HG03108 (cell line): ENCODE results near the gene FECH.
"Not testable (repeated sequence)": the region's sequence is repeated elsewhere in the genome, so short reads cannot be mapped to it uniquely, and the experiment has no call there.

ENCODE experiments used
- ATAC-seq: cut with Tn5 transposase; IDR thresholded peaks from one replicate; pipeline ENCODE4 v1.9.1; 2021; ENCODE audit warnings: moderate library complexity; ENCODE audit not compliant: unreplicated experiment

FECH gene, protein sequence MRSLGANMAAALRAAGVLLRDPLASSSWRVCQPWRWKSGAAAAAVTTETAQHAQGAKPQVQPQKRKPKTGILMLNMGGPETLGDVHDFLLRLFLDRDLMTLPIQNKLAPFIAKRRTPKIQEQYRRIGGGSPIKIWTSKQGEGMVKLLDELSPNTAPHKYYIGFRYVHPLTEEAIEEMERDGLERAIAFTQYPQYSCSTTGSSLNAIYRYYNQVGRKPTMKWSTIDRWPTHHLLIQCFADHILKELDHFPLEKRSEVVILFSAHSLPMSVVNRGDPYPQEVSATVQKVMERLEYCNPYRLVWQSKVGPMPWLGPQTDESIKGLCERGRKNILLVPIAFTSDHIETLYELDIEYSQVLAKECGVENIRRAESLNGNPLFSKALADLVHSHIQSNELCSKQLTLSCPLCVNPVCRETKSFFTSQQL

DNA sequence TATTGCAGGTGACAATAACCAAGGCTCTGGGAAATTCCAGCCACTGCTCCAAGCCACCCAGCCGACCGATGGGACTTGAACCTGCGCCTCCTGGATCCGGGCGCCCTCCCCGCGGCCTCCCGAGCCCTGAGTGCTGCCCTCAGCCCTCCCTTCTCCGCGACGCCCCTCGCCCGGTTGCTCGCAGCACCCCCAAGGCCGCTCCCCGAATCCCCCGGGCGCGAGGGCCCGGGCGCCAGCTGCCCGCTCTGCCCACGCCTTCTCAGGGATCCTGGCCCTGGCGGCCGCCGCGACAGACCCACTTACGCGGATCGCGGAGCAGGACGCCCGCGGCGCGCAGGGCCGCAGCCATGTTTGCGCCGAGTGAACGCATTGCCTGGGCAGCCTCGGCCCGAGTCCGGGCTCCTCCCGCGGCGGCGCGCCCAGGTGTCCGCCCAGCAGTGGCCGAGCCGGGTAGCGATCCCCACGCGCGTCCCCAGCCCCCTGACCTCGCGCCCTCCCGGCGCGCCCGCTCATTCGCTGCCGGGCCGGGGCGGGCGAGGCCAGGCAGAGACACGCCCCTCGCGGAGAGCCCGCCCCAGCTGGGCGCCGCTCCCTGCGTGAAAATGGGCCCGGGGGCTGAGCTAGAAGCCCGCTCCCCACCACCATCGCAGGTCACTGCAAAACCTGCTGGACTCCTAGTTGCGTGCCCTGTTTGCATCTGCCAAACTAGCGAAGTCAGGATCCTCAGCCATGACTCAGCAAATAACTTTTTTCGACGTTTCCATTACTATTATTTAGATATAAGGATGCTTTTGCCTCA, at the start of gene FECH:
FECH (minus strand) TSS at position 452 of the 799 bp plus-strand sequence; CDS start at position 370, 82 bp downstream.
- ATAC-seq: peak; percentile 94

GRCh38 chr18:57635003-57635822, 48.7 kb upstream of the FECH start:
- ATAC-seq: no peak

DNA sequence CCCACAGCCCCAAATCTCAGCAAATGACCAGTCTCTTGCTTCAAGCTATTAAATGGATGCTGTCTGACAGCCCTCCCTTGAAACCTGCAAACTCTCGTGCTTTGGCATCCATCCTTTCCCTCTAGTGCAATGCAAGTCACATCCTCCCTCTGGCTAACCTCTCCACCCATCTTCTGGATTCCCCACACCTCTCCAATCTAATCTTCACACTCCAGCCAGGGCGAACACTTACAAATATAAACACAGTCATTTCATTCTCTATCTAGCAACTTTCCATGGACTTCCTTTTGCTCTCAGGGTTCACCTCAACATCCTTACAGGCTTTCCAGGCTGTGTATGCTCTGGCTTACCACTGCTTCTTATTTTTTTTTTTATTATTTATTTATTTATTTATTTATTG, 45.2 kb upstream of the FECH start:
- ATAC-seq: no peak

- peak; percentile 45 for ATAC-seq
Measured at GRCh38 chr18:57630754-57631595, 44.5 kb upstream of the FECH start.

DNA sequence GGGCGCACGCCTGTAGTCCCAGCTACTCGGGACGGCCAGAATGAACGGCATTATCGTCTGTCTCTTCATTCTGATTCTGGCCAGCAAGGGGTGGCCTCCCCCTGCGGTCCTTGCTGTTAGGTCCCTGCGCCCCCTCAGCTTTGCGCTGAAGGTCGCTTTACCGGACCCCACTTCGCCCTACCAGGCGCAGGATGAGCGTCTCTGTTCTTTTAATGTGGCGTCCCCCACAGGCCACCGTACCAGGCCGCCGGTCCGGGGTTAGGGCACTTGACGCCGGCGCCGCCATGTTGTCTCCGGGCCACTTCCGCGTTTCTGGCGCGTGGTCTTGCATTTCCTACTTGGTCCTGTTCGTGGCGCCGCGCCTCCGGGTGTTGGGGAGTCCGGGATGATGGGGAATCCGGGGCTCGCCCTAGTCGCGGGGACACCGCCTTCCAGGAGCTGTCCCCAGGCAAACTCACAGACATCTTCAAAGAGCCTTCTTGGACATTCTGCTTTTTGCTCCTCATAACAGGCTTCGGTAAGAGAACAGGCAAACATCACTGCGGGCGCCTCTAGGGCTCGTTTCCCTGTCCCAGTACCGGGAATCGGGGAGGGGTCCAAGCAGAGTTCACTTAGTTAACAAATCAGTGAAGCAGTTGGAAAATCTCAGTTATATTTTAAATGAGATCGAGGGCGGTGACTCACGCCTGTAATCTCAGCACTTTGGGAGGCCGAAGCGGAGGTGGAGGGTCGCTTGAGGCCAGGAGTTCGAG, 43.7 kb upstream of the FECH start:
- ATAC-seq: peak; percentile 88

GRCh38 chr18:57629422-57629821, 42.9 kb upstream of the FECH start:
- ATAC-seq: no peak

DNA sequence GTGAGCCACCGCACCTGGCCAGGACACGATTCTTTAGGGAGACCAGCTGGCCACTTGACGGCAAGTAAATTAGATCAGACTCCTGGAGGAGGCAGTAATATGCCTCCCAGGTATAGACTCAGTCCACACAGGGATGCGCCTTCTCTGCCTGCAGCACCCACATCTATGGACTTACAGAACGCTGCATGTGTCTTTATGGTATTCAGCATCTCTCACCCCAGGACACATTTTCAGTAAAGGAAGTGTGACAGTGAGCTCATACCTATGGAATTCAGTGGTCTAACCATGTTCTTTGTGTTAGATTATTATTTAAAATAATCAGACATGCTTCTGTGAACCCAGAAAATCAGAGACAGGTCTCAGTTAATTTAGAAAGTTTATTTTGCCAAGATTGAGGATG, 41.0 kb upstream of the FECH start:
- no peak for ATAC-seq

- no peak for ATAC-seq
Measured at GRCh38 chr18:57624988-57625387, 38.5 kb upstream of the FECH start.

DNA sequence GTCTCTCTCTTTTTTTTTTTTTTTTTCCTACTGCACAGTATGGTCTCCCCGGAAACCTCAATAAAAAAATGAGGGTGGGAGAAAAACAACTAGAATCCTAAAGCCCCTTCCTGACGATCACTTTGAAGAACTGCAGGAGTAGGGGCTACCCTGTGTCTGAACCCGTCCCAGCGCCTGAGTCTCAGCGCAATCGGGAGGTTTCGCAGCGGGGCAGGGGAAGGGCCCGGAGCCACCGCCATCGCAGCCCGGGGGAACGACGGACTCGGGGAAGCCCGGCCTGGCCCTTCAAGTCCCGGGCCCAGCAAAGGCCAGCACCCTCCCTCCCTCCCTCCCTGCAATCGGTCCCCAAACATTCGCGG, 34.7 kb upstream of the FECH start:
- peak; percentile 8 for ATAC-seq

GRCh38 chr18:57619876-57620275, 33.4 kb upstream of the FECH start:
- no peak for ATAC-seq

DNA sequence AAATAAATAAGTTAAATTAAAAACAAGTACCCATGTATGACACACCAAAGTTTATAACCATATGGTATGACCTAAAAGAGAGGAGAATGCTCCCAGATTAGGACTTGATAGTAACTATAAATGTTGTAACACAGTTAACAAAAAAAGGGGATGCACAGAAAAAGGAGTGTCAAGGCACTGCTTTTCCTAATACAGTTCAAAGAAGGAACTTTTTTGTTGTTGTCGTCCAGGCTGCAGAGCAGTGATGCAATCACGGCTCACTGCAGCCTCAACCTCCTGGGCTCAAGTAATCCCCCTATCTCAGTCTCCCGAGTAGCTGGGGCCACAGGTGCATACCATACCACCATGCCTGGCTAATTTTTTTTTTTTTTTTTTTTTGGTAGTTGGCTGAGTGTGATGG, 32.4 kb upstream of the FECH start:
- no peak for ATAC-seq

DNA sequence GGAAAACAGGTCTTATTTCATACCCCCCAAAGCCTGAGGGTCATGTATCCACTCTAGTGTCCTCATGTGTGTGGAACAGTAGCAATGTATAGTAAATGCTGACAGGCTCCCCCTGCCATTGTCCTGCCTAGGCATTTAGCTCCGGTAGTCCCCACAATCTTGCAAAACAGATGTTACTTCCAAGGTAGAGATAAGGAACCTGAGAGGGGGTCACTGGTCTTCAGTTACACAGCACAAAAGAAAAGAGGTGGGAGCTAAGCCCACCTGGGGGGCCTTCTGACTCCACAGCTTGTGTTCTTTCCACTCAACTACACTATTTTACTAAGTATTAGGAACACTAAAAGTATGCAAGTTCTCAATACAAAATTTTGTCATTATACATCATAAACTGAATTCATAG, 17.4 kb upstream of the FECH start:
- no peak for ATAC-seq

DNA sequence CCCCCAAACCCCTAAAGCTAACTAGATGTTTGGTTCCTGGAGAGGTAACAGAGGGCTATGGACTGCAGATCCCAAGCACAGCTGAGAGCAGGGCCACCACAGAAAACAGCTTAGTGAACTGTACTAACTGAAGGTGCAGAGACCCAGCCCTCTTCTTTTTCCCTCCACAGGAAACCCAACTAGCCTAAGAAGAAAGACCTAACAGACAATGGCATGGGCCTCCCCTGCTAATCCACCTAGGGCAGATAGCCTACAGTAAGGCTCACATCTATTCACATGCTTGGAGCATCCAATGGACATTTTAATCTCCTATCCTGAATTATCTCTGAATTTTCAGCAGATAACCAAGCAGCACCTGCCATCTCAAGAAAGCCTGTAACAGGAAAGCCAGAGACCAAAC, 8.8 kb upstream of the FECH start:
- no peak for ATAC-seq

- ATAC-seq: not testable (repeated sequence)
Measured at GRCh38 chr18:57592716-57593115, 6.2 kb upstream of the FECH start.

- no peak for ATAC-seq
Measured at GRCh38 chr18:57589161-57589560, 2.7 kb upstream of the FECH start.

DNA sequence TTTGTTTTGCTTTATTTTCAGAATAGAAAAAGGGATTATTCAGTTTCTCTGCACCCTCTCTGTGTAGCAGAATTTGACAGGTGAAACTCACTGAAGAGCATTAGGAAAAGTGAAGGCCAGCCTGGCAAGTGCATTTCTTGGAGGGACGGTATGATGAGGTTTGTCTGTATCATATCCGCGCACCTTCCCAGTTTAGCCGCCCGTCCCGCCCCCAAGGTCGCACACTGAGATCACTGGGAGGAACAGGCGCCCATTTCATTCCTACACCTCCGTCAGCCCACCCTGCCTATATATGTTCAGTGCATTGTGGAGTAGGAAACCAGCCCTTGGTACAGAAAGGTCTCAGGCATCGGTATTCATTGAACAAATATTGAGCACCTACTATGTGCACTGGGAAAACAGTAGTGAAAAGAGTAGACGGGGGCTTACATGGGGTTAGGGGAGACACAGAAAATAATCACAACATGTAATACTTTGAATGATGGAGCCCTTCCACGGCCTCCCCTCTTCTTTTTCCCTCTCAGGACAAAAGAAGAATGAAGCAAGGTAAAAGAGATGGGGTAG, 678 bp upstream of the FECH start:
- ATAC-seq: no peak

DNA sequence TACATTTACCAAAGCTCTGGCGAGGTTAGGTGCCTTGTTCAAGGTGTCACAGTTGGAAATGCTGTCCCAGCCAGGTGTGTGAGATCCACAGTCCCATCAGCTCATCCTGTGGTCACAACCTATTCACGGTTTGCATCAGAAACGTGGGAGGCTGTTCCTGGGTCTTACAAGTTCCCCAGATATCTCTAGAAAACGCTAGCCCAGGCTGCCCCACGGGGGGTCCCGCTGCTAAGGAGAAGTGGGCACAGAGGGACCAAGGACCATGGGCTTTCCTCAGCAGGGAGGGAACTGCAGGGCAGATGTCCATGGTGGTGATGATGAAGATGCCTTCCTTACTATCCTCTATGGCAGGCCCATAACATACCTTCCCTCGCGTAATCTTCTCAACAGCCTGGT, 649 bp downstream of the FECH start:
- no peak for ATAC-seq

DNA sequence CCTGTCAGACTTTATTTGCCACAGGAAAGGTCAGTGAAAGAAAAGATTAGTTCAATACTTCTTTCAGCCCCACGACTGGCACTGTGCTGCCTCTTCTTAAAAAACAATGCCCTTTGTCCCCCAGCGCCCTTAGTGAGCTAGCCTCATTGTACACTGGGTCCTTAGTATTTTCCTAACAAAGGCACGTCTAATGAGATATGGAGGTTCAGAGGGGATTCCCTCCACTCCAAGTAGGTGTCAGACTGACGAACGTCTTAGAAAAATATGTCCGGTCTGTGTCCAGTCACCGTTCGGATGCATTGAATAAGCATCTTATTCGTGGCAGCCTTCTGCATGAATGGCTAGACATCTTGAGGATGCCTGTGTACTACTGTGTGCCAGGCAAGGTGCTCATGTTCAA, 1.1 kb downstream of the FECH start:
- no peak for ATAC-seq

- no peak for ATAC-seq
Measured at GRCh38 chr18:57584444-57584843, 2.1 kb downstream of the FECH start.
